ENCODE data around the gene TMEM131L.

Gene TMEM131L

GRCh38 chr4:153418558-153418957 lies 47.6 kb upstream of the TMEM131L start:
- H3K79me1 ChIP-seq (ENCODE audit: low read length) = peaks cover 5% of the 10 kb centered on the region
- H3K27me3 ChIP-seq (ENCODE audit: insufficient read depth, low read length) = no peaks in the 10 kb centered on the region

GRCh38 chr4:153419029-153419428 lies 47.1 kb upstream of the TMEM131L start:
- Histone ChIP-seq H4K12ac (ENCODE audit: low read depth, low read length) (no peak overlapping the region), H4K91ac (ENCODE audit: low read depth, low read length) (no peak overlapping the region), H3K9ac (ENCODE audit: low read length) (no peak overlapping the region), H3K79me1 (ENCODE audit: low read length) (peaks cover 4% of the 10 kb centered on the region), H3K27me3 (ENCODE audit: insufficient read depth, low read length) (no peaks in the 10 kb centered on the region), H2AFZ (ENCODE audit: insufficient read depth, low read length, poor library complexity) (no peak overlapping the region), H3K4me2 (ENCODE audit: low read length) (no peak overlapping the region), H2BK12ac (ENCODE audit: low read length) (no peak overlapping the region), H3K4me1 (ENCODE audit: control insufficient read depth in 1 of 2, insufficient read depth in 2 of 2, low read length in 2 of 2) (peaks cover 0 to 7% of the 10 kb centered on the region in 2 experiments), H4K8ac (ENCODE audit: low read depth, low read length) (no peak overlapping the region), H3K36me3 (ENCODE audit: control insufficient read depth in 1 of 2, insufficient read depth in 2 of 2, low read length in 2 of 2) (no peaks in the 10 kb centered on the region), H3K18ac (ENCODE audit: low read length) (no peak overlapping the region), H2BK5ac (ENCODE audit: low read depth, low read length, poor library complexity) (no peak overlapping the region), H3K9me3 (ENCODE audit: insufficient read depth, low read depth, low read length) (no peaks in the 10 kb centered on the region), H3K4me3 (ENCODE audit: low read depth, low read length) (no peak overlapping the region), H3K14ac (ENCODE audit: low read length) (no peak overlapping the region), H2AK5ac (ENCODE audit: low read length) (no peak overlapping the region), H3K23ac (ENCODE audit: low read length) (no peak overlapping the region), H3K4ac (ENCODE audit: low read depth, low read length) (no peak overlapping the region), H3K27ac (ENCODE audit: low read depth, low read length) (peak overlapping the region; percentile 1), H3K79me2 (ENCODE audit: control insufficient read depth, insufficient read depth, low read length, poor library complexity) (no peaks in the 10 kb centered on the region), H2BK120ac (ENCODE audit: insufficient read depth, low read length, poor library complexity) (no peak overlapping the region)
- no CpG with 5 or more reads among the region's 5 CpGs for WGBS (ENCODE audit: extremely low coverage, insufficient coverage, insufficient read length)
- no peak for DNase-seq

More at GRCh38 chr4:153418558-153418957, 47.6 kb upstream of the TMEM131L start:
- no peak overlapping the region for H3K4ac ChIP-seq (ENCODE audit: low read depth, low read length)
- H3K9me3 ChIP-seq (ENCODE audit: insufficient read depth, low read depth, low read length) = no peaks in the 10 kb centered on the region
- H3K4me3 ChIP-seq (ENCODE audit: low read depth, low read length) = no peak overlapping the region
- no peak overlapping the region for H3K23ac ChIP-seq (ENCODE audit: low read length)
- no peak overlapping the region for H2AK5ac ChIP-seq (ENCODE audit: low read length)
- H4K8ac ChIP-seq (ENCODE audit: low read depth, low read length) = no peak overlapping the region
- no peak overlapping the region for H2BK12ac ChIP-seq (ENCODE audit: low read length)
- no peak for DNase-seq
- H3K79me2 ChIP-seq (ENCODE audit: control insufficient read depth, insufficient read depth, low read length, poor library complexity) = no peaks in the 10 kb centered on the region
- H3K4me2 ChIP-seq (ENCODE audit: low read length) = no peak overlapping the region
- no peak overlapping the region for H4K91ac ChIP-seq (ENCODE audit: low read depth, low read length)
- H3K36me3 ChIP-seq (ENCODE audit: control insufficient read depth in 1 of 2, insufficient read depth in 2 of 2, low read length in 2 of 2) = no peaks in the 10 kb centered on the region
- no peak overlapping the region for H4K12ac ChIP-seq (ENCODE audit: low read depth, low read length)
- no peak overlapping the region for H3K18ac ChIP-seq (ENCODE audit: low read length)
- no peak overlapping the region for H2BK5ac ChIP-seq (ENCODE audit: low read depth, low read length, poor library complexity)
- H3K14ac ChIP-seq (ENCODE audit: low read length) = no peak overlapping the region
- H3K27ac ChIP-seq (ENCODE audit: low read depth, low read length) = no peak overlapping the region
- peaks cover 0 to 7% of the 10 kb centered on the region in 2 experiments for H3K4me1 ChIP-seq (ENCODE audit: control insufficient read depth in 1 of 2, insufficient read depth in 2 of 2, low read length in 2 of 2)
- H2BK120ac ChIP-seq (ENCODE audit: insufficient read depth, low read length, poor library complexity) = no peak overlapping the region
- no CpG with 5 or more reads among the region's 3 CpGs for WGBS (ENCODE audit: extremely low coverage, insufficient coverage, insufficient read length)
- no peak overlapping the region for H3K9ac ChIP-seq (ENCODE audit: low read length)
- H2AFZ ChIP-seq (ENCODE audit: insufficient read depth, low read length, poor library complexity) = no peak overlapping the region

- no peak overlapping the region for H2BK120ac ChIP-seq (ENCODE audit: insufficient read depth, low read length, poor library complexity)
- no peaks in the 10 kb centered on the region for H3K36me3 ChIP-seq (ENCODE audit: control insufficient read depth in 1 of 2, insufficient read depth in 2 of 2, low read length in 2 of 2)
- peaks cover 0 to 7% of the 10 kb centered on the region in 2 experiments for H3K4me1 ChIP-seq (ENCODE audit: control insufficient read depth in 1 of 2, insufficient read depth in 2 of 2, low read length in 2 of 2)
- no peaks in the 10 kb centered on the region for H3K79me2 ChIP-seq (ENCODE audit: control insufficient read depth, insufficient read depth, low read length, poor library complexity)
- no peak overlapping the region for H2BK5ac ChIP-seq (ENCODE audit: low read depth, low read length, poor library complexity)
- no peak overlapping the region for H3K4me2 ChIP-seq (ENCODE audit: low read length)
- H4K8ac ChIP-seq (ENCODE audit: low read depth, low read length) = no peak overlapping the region
- H3K27me3 ChIP-seq (ENCODE audit: insufficient read depth, low read length) = no peaks in the 10 kb centered on the region
- no peak overlapping the region for H4K91ac ChIP-seq (ENCODE audit: low read depth, low read length)
- H2AFZ ChIP-seq (ENCODE audit: insufficient read depth, low read length, poor library complexity) = no peak overlapping the region
- H3K9me3 ChIP-seq (ENCODE audit: insufficient read depth, low read depth, low read length) = no peaks in the 10 kb centered on the region
- H3K79me1 ChIP-seq (ENCODE audit: low read length) = peaks cover 4% of the 10 kb centered on the region
- H2BK12ac ChIP-seq (ENCODE audit: low read length) = peak overlapping the region; percentile 54
- H3K4ac ChIP-seq (ENCODE audit: low read depth, low read length) = no peak overlapping the region
- H3K14ac ChIP-seq (ENCODE audit: low read length) = no peak overlapping the region
- H3K18ac ChIP-seq (ENCODE audit: low read length) = no peak overlapping the region
- no peak overlapping the region for H4K12ac ChIP-seq (ENCODE audit: low read depth, low read length)
- no peak overlapping the region for H3K27ac ChIP-seq (ENCODE audit: low read depth, low read length)
- WGBS (ENCODE audit: extremely low coverage, insufficient coverage, insufficient read length) = no CpG with 5 or more reads among the region's 9 CpGs
- no peak overlapping the region for H3K9ac ChIP-seq (ENCODE audit: low read length)
- H2AK5ac ChIP-seq (ENCODE audit: low read length) = no peak overlapping the region
- no peak overlapping the region for H3K23ac ChIP-seq (ENCODE audit: low read length)
- H3K4me3 ChIP-seq (ENCODE audit: low read depth, low read length) = no peak overlapping the region
- DNase-seq = no peak
These were observed 46.4 kb upstream of the TMEM131L start for GRCh38 chr4:153419673-153420278.

DNA sequence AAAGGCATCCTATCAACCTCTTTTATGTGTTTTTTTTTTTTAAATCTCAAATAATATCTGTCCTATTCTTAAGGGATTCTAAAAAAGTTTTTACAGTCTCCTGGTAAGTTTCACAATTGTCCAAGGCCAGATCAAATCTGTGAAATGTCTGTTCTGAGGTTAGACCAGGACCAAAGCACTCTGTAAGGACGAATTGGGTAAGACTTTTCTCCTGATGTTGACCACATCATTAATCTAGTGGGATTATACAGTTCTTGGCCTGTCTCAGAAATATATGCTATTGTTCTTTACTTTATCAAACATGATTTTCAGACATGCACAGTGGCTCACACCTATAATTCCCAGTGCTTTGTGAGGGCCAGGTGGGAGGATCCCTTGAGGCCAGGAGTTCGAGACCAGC lies 45.8 kb upstream of the TMEM131L start:
- H3K79me2 ChIP-seq (ENCODE audit: control insufficient read depth, insufficient read depth, low read length, poor library complexity) = no peaks in the 10 kb centered on the region
- WGBS (ENCODE audit: extremely low coverage, insufficient coverage, insufficient read length) = no CpG with 5 or more reads among the region's 2 CpGs
- no peak overlapping the region for H3K27ac ChIP-seq (ENCODE audit: low read depth, low read length)
- H3K9me3 ChIP-seq (ENCODE audit: insufficient read depth, low read depth, low read length) = no peaks in the 10 kb centered on the region
- H4K91ac ChIP-seq (ENCODE audit: low read depth, low read length) = no peak overlapping the region
- no peak overlapping the region for H3K4me3 ChIP-seq (ENCODE audit: low read depth, low read length)
- DNase-seq = no peak
- no peak overlapping the region for H3K14ac ChIP-seq (ENCODE audit: low read length)
- H2BK12ac ChIP-seq (ENCODE audit: low read length) = no peak overlapping the region
- H3K79me1 ChIP-seq (ENCODE audit: low read length) = peaks cover 4% of the 10 kb centered on the region
- H3K4me1 ChIP-seq (ENCODE audit: control insufficient read depth in 1 of 2, insufficient read depth in 2 of 2, low read length in 2 of 2) = peaks cover 0 to 7% of the 10 kb centered on the region in 2 experiments
- H4K8ac ChIP-seq (ENCODE audit: low read depth, low read length) = no peak overlapping the region
- H4K12ac ChIP-seq (ENCODE audit: low read depth, low read length) = no peak overlapping the region
- no peaks in the 10 kb centered on the region for H3K36me3 ChIP-seq (ENCODE audit: control insufficient read depth in 1 of 2, insufficient read depth in 2 of 2, low read length in 2 of 2)
- H3K4ac ChIP-seq (ENCODE audit: low read depth, low read length) = no peak overlapping the region
- H3K27me3 ChIP-seq (ENCODE audit: insufficient read depth, low read length) = no peaks in the 10 kb centered on the region
- H2BK5ac ChIP-seq (ENCODE audit: low read depth, low read length, poor library complexity) = no peak overlapping the region
- H3K9ac ChIP-seq (ENCODE audit: low read length) = no peak overlapping the region
- H3K4me2 ChIP-seq (ENCODE audit: low read length) = no peak overlapping the region
- no peak overlapping the region for H2AFZ ChIP-seq (ENCODE audit: insufficient read depth, low read length, poor library complexity)
- no peak overlapping the region for H3K18ac ChIP-seq (ENCODE audit: low read length)
- H2BK120ac ChIP-seq (ENCODE audit: insufficient read depth, low read length, poor library complexity) = peak overlapping the region; percentile 22
- H2AK5ac ChIP-seq (ENCODE audit: low read length) = no peak overlapping the region
- H3K23ac ChIP-seq (ENCODE audit: low read length) = no peak overlapping the region
